ENCODE results near the gene ACRBP.

The ACRBP gene

DNA sequence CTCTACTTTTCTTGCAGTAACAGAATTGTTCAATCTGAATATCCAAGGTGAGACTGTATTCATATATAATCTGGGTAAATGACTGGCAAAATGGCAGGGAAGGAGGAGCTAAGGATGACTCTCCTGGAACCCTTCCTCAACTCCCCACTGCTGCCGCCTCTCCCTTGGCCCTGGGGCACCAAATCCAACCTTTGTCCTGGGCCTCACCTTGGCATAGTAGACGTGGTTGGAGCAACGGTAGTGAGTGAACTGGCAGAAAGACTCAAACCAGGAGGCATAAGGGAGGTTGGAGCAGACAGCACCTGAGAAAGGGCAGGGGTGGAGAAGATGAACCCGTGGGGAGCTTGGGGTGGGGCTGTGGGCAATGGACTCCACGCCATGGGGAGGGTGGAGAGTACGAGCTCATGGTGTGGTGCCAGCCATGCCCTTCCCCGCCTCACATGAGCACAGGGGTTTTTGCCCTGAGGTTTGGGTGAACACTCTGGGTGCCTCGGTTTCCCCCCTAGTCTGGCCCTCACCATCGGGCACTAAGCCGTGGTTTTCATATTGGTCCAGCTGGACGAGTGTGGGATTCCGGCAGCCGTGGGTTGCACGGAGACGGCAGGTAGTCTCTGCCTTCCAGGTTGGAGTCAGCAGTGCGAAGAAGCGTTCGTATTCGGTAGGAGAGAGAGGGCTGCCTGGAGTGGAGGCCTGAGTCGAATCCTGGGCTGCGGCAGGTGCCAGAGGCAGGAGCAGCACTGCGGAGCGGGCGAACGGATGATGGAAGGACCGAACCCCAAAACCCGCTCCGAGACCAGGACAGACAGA, 753 bp downstream of the ACRBP start:
- DNase-seq (ENCODE audit: low spot score), result no peak

GRCh38 chr12:6644903-6645302, 2.3 kb downstream of the ACRBP start:
- no peak for DNase-seq (ENCODE audit: low spot score)

GRCh38 chr12:6644257-6644596, 3.0 kb downstream of the ACRBP start:
- DNase-seq (ENCODE audit: low spot score), result no peak

- DNase-seq (ENCODE audit: low spot score), result no peak
Measured at GRCh38 chr12:6643569-6644256, 3.5 kb downstream of the ACRBP start.

GRCh38 chr12:6641131-6641530, 6.1 kb downstream of the ACRBP start:
- no peak for DNase-seq (ENCODE audit: low spot score)

GRCh38 chr12:6640497-6640896, 6.7 kb downstream of the ACRBP start:
- no peak for DNase-seq (ENCODE audit: low spot score)

DNA sequence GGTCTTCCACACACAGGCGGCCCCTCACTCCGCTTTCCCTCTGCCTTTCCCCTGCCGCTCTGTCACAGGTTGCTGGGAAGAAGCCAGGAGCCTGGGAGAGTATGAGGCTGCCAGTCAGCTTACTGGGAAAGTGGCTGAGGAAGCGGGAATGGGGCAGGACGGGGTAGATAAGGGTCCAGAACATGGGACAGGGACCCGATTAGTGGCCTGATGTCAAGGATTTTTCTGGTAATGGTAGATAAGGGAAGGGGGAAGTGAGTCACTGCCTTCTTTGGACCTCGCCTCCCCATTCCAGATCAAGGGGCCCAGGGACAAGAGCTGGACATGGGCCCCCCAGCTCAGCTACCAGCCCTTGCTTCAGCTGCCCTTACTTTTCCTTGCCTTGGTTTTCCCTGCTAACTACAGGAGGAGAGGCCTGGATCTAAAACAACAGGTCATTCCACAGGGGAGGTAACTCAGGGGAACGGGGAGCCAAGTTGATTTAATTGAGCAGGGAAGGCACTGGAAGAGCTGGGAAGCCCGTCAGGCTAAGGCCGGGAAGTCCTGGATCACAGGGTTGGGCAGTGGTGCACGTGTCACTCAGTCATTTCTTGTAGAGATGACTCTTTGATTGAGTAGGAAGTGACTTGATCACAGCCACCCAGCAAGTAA, 8.0 kb downstream of the ACRBP start:
- no peak for DNase-seq (ENCODE audit: low spot score)

GRCh38 chr12:6638305-6638704, 8.9 kb downstream of the ACRBP start:
- no peak for DNase-seq (ENCODE audit: low spot score)

DNA sequence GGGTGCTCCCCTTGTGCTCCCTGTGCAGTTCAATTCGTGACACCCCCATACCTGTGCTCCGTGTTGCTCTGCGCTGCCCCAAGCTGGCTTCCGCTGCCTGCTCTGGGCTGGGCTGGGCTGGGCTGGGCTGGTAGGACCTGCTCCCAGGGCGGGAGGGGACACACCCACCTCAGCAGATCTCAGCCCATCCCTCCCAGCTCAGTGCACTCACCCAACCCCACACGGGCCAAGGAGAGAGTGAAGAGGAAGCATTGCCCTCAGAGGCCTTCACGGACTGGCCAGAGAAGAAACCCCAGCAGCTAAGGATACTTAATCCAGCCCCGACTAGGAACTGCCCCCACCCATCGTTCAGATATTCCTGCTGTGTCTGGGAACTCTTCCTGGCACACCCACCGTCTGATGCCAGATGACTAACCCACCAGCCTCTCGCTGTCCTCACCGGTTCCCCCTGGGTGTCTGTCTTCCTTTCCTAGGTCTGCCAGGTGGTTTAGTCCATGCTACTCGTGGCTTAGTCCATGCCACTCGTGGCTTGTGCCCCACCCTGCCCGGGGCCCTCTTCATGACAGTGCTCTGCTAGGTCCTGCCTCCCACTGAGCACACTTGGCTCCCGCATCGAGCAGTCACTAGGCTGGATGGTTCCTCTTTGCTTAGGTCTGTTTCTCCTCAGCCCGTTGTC, 11.2 kb downstream of the ACRBP start, which contains the start of gene LPAR5:
LPAR5 (minus strand) TSS at position 104 of the 676 bp plus-strand sequence. CDS start 14,711 bp downstream, outside the sequence.
- peak; percentile 63 for DNase-seq (ENCODE audit: low spot score)

DNA sequence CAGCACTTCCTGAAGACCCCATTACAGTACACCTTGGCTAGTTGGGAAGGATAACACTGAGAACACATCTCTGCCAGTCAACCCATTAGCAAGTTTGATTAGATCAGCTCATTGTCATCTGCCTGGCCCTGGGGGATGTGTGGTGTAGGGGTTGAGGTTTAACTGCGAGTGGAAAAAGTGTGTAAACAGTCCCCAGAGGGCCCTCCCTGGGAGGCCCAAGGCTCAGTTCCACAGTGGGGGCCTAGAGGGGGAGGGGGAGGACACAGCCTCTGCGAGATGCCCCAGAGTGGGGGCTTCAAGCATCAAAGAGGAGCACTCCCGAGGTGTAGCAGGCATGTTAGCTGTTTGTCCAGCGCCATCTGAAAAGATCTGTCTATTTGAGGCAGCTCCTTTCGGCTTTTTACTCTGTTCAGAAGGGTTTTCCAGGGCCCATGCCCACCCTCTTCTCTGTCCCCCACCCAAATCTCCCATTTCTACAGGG, 11.8 kb downstream of the ACRBP start:
- no peak for DNase-seq (ENCODE audit: low spot score)

GRCh38 chr12:6632026-6632983, 14.9 kb downstream of the ACRBP start:
- no peak for DNase-seq (ENCODE audit: low spot score)

DNA sequence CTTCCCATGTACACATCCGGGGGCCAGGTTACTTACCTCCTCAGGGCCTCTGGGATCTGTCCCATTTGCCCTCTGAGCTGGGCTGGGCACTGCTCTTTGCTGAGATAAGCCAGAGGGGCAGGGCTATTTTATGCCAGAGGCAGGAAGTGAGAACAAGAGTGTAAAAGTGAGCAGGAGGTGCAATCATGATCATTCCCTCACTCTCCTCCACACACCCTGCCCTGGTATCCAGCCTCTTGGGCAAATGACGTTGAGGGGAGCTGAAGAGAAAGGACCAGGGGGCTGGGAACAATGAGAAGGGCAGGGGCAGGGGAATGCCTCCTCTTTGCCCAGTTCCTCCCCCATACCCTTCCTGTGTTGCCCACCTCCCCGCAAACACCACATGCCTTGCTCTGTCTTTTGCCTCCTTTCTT, 15.7 kb downstream of the ACRBP start:
- DNase-seq (ENCODE audit: low spot score), result no peak

DNA sequence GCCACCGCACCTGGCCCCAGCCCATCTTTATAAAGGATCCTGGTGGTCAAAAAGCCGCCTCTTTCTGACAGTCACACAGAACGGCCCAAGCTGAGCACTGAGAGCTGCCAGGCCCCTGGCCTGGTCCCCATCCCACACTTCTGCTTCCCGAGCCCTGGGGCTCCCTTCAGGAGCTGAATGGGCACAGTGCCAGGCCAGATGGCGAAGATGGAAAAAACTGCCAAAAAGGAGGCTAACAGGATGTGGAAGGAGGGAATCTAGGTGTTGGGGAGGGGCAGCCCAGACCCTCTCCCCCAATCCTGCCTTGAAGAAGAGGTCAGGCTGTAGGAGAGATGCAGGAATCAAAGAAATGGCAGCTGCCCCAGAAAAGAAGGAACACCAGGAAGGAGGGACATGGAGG, 16.5 kb downstream of the ACRBP start:
- no peak for DNase-seq (ENCODE audit: low spot score)

DNA sequence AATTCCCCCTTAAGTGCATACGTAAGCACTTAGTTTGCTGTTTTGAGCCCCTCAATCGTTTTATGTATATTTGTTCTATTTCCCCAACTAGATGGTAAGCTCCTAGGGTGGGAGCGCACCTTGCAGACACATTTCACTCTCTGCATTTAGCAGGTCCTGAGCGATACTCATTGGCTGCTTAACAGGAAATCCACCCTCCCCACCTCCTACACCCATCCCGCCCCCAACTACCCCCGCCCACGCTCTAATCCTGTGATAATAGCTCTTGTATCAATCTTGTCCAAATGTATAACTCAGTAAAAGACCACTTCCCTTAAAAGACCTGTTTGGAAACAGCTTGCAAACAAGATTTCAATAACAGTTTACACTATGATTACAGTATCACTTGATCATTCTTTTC, 19.6 kb downstream of the ACRBP start:
- DNase-seq (ENCODE audit: low spot score), result no peak

DNA sequence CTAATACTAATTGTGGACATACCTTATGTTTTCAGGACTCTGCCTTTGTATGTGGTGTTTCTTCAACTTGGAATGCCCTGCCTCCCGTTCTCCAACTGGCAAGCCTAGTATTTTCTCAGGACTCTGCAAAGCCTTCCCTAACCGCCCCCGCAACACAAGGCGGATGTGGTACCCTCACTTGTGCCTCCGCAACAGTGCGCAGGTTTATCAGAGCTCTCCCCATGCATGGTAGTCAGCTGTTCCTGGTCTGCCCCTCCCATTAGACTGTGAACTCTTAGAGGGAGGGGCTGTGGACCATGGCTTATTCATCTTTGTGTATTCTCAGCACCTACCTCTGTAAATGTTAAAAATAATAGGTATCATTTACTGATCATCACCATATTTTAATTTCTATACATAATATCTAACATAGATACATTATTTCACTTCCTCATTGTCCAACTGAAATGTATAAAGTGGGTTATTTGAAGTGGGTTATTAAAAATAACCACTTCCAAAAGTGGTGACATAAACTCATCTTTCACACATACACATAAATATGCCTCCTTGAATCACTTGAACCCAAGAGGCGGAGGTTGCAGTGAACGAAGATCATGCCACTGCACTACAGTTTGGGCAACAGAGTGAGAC, 20.5 kb downstream of the ACRBP start:
- DNase-seq (ENCODE audit: low spot score), result no peak

DNA sequence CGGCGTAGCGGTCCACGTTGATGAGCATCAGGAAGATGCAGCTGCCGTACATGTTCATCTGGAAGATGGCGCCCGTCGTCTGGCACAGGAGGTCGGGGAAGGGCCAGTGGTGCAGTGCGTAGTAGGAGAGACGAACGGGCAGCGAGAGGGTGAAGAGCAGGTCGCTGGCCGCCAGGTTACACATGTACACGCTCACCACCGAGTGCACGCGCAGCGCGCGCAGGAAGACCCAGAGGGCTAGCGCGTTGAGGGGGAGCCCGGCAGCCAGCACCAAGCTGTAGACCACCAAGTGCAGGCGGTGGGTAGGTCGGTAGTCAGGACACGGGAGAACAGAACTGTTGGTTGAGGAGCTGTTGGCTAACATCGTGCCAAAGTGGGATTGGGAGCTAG, 26.4 kb downstream of the ACRBP start:
- no peak for DNase-seq (ENCODE audit: low spot score)

- no peak for DNase-seq (ENCODE audit: low spot score)
Measured at GRCh38 chr12:6620137-6620884, 26.9 kb downstream of the ACRBP start.

DNA sequence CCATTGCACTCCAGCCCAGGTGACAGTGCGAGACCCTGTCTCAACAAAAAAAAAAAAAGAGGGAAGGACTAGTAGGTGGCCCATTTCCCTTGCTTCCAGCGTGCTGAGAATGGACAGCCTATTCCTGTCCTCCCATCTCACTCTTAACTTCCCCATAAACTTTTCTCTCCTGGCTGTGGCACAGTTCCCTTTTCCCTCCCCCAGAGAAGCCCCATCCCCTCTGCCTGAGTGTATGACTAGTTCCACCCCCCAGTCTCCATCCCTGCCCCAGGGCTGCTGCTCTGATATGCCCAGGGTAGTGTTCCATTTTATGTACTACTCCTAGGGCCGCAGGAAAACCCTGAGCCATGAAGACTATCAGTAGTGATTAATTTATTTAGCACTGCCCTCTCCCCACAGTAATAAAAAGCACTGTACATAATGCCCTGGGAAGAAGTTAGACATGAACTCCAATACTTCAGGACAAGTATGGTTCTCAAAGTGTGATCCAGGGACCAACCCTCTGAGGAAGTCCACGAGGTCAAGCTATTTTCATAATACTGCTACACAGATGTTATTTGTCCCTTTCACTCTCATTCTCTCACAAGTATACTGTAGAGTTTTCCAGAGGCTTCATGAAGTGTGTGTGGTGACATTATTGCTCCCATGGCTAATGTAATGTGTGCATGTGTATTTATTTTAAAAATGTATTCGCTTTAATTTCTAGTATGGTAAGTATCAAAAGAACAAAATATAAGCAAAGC, 28.6 kb downstream of the ACRBP start:
- DNase-seq (ENCODE audit: low spot score), result no peak

DNA sequence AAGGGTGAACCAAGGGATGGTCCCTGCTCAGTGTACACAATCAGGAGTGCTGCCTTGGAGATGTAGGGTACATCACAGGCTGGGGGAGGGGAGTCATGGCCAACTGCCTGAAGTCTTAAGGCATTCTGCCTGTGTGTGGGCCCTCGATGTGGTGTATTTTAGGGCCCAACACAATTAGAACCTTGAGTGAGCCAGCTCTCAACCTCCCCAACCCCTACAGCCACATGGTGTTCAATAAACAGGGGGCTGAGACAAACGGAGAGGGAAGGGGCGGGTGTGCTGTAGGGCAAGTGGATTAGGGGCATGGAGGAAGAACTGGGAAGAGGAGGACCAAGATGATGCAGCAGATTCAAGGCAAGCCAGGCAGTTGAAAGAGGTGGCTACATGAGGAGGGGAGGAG, 31.4 kb downstream of the ACRBP start:
- DNase-seq (ENCODE audit: low spot score), result no peak
